Measurements from ENCODE around the gene KCNG2.

KCNG2 gene

GRCh38 chr18:79912994-79913831, 115.5 kb downstream of the KCNG2 start:
- DNase-seq: no peak

- no peak for DNase-seq
These were observed 116.9 kb downstream of the KCNG2 start for GRCh38 chr18:79914614-79915160.

GRCh38 chr18:79915161-79916127, 117.7 kb downstream of the KCNG2 start:
- DNase-seq: no peak

DNA sequence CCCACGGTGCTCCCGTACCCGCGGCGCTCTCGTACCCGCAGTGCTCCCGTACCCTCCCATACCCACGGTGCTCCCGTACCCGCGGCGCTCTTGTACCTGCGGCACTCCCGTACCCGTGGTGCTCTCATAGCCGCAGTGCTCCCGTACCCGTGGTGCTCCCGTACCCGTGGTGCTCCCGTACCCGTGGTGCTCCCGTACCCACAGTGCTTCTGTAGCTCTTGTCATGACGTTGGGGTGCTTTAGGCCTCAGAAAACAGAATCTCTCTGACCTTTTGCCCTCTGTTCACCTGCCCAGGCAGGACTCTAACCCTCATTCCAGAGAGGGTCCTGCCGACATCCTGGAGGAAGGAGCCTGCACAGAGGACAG, 118.4 kb downstream of the KCNG2 start:
- no peak for DNase-seq

DNA sequence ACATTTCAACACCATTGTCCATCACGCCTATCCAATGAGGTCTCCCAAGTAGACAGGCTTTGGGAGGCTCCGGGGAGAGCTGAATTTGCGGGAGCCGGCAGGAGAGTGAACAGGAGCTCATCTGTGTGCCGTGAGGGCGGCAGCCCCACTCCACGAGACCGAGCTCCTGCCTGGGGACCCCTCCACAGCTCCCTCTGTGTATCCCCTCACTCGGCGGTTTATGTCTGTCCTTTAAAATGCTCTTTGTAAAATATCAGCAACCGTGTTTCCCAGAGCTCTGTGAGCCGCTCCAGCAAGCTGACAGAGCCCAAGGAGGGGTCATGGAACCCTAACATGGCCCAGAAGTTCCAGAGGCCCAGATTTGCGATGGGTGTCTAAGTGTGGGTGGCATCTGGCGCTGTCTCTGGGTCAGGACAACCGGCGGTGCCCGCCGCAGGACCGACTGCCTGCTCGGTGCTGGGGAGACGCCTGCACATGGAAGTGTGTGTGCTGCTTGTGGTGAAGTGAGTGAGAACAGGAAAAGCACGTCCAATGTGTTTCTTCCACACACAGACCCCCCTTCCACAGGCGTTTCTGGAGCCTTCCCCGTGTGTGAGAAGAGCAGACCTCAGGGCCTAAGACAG, 118.9 kb downstream of the KCNG2 start:
- DNase-seq: no peak

DNA sequence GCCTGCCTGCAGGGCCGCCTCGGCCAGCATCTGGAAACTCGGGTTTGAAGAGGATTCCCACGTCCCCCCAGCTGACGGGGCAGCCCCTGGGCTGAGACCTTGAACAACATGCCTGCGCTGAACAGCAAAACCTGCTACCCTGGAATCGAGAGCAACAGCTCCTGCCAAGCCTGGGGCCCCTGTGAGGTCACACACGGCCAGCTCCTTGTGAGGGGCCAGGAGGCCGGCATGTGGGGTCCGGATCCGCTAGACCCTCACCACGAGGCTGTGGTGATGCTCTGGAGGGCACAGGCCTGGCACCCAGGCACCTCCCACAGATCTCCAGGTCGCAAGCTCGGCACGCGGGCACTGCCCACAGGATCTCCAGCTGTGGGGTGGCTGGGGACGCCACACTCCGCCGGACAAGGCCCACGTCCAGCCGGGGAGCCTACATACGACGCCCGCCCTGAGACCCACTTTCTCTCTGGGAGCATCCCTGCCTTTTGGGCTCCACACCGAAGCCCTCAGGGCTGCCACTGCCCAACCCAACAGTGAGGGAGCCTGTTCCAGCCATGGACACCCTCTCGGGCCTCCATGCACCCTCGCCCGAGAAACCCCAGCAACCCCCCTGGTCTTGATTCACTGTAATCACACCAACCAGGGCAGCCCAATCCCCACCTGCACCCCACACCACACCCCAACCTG, 119.6 kb downstream of the KCNG2 start:
- DNase-seq: no peak

DNA sequence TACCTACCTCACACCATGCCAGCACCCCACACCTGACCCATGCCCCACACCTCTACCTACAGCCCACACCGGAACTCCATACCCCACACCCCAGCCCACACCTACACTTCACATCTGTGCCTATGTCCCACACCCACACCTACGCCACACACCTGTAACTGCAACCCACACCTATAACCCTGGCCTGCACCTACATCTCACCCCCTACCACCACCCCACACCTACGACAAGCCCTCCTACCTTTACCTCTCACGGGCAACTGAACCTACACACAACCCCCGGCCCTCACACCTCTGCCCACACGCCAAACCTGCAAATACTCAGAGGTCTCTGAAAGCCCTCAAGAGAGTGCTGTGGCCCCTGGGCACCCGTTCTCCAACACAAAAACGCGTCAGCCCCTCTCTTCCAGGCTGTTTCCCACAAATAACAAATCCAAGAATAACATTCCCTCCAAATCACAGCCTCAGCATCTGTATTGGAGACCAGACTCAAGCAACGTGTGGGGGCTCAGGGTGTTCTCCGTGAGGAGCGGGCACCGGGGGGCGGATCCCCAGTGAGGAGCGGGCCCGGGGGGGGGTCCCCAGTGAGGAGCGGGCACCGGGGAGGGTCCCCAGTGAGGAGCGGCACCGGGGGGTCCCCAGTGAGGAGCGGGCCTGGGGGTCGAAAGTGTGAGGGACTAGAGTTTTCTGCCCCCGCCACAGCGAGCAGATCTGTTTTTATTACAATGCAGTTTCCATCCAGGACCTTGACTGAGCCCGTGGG, 120.3 kb downstream of the KCNG2 start:
- DNase-seq: no peak

- DNase-seq: no peak
These were observed 120.9 kb downstream of the KCNG2 start for GRCh38 chr18:79918615-79919011.

GRCh38 chr18:79919089-79919488, 121.4 kb downstream of the KCNG2 start:
- no peak for DNase-seq

DNA sequence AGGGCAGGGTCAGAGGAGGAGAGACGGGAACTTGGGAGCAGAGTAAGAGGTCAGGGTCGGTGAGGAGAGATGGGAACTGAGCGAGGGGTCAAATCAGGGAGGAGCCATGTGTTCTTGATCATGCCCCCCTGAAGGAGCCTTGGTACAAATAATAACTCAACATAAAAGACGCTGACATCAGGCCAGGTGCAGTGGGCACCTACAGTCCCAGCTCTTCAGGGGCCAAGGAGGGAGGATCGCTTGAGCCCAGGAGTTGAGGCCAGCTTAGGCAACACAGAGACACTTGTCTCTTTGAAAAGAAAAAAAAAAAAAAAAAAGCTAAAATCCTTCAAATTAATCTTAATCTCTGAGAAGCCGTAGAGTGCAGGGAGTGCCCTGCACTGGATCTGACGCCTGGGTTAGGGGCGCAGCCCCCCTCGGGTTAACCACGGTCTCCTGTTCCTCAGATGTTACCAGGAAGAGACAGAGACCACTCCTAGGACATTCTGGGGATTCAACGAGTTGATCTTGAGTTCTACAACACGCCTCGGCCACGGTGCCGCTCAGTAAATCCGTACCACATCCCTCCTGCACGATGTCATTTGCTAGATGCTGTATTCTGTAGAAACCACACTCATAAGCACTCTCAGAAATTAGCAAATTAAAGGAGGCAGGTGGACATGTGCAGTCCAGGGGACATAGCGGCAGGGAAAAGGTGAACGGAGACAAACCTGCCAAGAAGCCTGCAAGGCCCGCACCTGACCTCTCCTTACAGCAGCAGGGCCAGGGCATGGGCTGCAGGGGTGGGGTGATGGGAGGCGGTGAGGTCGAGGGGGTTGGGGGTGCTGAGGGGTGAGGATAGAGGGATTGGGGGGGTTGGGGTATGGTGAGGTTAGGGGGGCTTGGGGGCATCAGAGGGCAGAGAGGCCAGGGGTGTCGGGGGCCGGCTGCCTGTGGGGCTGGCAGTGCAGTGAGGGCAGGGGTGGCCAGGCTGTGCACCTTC, 124.5 kb downstream of the KCNG2 start:
- DNase-seq: no peak

DNA sequence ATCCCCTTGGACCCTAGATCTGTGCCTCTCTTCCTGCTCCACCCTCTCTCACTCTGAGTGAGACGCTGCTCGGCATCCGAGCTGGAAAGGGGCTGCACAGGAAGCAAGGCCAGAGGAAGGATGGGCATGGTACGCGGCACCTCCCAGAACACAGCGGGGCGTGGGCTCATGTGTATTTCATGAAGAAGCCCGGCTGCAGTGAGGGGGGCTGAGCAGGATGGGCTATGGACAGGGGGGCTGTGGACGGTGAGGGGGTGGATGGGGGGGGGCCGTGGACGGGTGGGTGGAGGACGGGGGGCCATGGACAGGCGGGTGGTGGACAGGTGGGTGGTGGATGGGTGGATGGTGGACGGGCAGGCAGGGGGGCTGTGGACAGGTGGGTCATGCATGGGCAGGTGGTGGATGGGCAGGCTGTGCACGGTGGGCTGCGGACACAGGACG, 125.3 kb downstream of the KCNG2 start:
- DNase-seq: no peak

DNA sequence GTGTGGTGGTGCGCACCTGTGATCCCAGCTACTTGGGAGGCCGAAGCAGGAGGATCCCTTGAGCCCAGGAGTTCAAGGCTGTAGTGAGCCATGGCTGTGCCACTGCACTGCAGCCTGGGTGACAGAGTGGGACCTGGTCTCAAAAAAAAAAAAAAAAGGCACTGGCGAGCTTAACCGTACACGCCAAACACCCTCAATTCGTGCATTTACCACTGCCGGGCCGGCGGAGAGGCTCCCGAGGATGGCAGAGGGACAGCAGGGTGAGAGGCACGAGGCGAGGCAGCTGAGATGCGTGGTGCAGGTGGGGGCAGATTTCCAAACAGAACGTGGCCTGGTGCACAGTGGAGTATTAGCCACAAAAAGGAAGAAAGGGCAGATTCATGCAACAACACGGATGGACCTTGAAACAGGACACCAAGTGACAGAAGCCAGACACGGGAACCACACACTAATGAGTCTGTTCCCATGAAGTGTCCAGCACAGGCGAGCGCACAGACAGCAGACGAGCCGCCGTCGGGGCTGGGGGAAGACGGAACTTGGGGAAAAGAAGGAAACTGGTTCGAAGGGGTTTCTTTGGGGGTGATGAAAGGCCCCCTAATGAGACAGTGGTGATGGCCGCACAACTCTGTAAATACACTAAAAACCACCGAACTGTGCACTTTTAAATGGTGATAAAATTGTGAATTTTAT, 126.3 kb downstream of the KCNG2 start:
- no peak for DNase-seq

DNA sequence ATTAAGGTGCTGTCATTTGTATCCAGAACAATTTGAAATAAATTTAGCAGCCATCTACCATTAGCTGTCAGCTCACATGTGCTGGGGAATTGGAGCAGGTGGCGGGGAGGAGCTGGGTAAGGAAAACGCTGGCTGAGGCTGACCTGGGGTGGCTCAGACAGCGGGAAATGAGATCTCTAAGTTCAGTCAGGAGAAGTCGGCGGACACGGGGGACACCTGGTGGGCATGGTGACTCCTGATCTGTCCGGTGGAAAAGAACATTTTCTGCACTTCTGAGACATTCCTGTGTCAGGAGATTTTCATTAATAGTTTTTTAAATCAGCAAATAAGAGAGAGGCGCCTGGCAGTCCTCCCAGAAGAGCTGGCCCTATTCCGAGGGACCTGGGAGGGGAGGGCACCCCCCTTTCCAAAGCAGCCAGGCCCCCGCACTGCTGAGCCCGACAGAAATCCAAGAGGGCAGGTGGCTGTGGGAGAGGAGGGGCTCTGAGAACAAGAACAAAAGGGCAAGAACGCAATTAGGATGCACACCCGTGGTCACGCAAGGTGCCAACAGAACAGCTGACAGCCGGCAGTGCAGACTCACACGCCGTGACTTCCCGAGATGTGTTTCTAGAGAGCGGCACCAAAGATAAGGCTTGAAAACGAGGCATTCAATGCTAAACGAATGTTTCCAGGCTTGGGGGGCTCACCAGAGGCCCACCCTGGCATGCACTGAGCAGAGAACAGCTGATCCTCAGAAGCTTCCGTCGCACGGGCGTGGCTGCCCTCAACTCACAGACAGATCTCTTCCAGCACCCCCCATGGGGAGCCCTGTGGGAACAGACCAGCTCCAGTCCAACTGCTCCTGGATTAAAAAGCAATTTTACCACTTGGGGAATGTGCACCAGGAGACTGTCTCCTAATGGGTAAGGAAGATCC, 127.3 kb downstream of the KCNG2 start:
- no peak for DNase-seq

DNA sequence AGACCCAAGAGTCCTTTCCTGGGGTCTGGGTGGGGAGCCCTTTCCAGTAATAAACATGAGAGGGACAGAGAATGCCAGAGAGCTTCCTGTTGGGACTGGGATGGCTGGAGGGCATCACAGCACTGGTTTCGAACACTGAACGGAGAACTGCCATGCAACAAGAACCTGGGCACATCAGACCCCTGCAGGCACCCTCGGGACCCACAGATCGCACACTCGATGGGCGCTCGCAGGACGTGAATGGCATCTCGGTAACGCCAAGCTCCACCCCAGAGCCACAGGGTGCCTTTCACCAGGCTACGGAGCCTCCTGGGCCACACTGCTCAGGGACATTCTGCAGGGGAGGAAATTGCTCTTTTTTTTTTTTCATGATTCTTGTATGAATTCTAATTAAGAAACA, 128.6 kb downstream of the KCNG2 start:
- DNase-seq: no peak

DNA sequence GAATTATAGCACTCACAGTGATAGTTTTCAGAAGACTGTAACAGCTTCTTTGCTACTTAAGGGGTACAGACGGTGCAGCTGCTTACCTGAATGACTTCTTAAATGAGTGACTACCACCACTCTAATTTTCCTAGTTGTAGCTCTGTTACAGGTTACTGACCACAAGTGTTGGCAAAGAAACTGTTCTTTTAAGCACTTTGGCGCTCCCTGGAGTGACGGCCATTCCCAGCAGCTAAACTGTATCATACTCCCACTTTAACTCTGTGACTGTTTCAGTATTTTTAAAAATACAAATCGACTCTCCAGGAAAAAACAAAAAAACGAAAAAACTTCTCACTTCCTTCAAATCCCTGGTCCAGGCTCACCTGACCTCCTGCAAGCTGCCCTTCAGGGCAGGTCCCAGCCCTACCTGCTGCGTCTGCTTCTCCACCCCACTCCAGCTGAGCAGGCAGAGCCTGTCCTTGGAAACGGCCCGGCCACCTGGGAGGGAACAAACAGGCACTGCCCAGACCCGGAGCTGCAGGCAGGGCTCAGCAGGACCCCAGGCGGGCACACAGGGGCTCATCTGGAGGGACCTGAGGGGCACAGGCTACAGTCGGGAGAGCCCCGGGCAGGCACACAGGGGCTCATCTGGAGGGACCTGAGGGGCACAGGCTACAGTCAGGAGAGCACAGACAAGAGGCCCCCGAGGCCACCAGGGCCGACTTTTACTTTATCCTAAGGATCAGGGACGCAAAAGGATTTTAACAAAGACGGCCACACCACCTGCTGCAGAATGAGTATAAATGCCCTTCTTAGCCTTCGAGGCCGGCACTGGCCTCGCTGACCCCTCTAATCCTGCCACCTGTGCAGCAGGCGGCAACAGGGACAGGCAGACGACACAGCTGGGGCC, 129.2 kb downstream of the KCNG2 start:
- no peak for DNase-seq

GRCh38 chr18:79927607-79928562, 130.1 kb downstream of the KCNG2 start:
- DNase-seq: no peak

Data from 8988T (cell line).